Iris pigment epithelial cell (primary cell): Measurements from ENCODE around the gene TSPAN9.
A peak's percentile ranks its signal among the peaks of the same experiment; 100 is the strongest.

Experiments
- DNase-seq: peaks from one replicate; pipeline ENCODE4 v3.0.0-alpha.2; 2011; ENCODE audit warnings: low read depth

The TSPAN9 gene

GRCh38 chr12:3316776-3317480 is 239.7 kb downstream of the TSPAN9 start:
- no peak for DNase-seq

DNA sequence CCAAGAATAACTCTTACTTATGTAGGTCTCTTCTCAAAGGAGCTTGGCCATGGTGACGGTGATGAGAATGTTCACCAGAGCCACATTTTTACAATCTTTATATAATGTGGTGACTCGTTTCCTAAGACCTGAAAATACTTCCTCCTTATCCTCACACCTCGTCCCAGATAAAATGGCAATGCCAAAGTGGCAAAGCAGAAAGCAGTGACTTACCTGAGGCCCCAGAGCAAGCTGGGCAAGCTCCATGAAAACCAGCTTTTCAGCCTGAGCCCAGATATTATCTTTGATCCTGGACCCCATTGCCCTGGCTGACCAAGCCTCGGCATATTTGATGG is 240.3 kb downstream of the TSPAN9 start:
- DNase-seq: no peak

DNA sequence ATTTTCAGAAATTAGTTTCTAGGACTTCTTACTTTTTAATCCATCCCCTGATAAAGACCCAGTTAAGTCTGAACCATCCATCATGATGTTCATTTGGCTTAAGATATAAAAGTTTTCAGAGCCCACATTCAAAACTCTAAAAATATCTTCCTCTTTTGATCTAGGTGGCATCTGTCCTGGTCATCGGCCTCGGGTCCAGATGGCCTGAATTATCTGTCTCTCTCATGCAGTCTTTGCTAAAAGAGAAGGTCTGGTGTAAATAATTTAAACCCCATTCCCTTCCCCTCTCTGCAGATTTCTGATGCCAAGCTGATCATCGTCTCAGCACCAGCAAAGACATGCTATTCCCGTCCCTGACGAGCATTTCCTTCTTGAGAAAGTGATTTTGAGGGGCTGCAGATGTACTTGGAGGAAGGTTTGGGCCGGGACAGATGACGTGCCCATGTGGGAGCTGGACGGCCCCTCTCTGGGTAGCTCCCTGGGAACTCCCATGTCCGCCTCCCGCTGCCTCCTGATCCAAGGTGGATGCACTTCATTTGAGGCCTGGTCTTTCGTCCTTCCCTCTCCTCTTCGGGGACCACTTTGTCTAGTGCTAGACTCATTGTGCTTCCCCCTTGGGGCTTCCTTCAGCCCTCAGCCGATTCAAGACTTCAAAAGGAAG is 240.8 kb downstream of the TSPAN9 start:
- DNase-seq: no peak

DNA sequence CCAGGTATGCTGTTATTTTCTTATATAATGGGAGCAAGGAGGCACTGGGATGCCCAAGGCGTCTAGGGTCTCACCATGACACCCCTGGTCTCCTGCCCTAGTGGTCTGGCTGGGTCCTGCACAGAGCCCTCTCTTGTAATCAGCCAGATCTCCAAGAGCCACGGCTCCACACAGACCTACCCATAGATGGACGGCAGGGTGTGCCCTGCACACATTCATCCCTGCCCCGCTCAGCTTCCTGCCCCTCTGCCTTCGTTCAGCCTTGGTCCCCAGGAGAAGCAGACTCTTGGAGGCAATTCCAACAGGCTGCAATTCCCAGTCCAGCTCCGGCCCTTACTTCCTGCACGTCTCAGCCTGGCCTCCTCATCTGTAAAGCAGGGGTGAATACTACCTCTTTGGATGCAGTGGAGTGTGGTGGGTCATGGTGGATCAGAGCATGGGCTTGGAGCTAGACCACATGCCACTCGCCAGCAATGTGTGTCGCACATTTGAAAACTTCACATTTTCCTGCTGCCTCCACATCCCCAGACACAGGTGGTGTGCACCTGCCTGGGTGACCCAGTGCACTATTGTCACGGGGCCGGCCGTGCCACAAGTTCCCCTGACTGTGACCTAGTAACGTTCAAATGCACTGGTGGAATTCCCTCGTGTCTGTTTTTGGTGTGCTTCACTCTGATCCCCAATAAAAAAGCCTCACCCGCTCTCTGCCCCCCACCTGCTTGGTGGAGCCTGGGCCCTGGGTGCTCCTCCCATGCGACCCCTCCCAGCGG is 242.7 kb downstream of the TSPAN9 start:
- DNase-seq: no peak

DNA sequence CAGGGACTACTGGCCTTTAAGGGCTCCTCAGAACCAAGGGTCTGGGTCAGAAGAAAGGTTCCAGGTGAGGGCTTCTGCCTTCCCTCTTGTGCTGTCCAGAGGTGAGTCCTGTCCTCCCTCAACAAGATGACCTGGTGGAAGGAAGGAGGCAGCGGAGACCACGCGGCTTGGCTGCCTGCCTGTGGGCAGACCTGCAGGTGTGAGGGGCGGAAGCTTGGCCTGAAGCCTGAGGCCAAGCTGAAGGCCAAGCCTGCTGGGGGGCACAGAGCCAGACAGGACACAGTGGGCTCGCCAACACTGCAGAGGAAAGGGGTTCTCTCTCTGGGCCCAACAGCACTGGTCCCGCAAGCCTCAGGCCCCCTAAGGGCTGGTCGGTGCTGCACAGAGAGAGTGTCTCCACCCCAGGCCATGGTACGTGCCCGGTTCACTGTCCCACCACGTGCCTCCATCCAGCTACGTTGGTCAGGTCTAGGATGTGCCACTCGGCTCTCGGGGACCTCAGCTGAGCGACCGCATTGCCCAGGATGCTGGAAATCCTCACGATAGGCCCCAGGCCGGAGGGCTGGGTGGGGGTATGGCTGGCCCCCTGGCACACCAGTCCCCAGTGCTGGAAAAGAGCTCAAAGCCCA is 243.8 kb downstream of the TSPAN9 start:
- no peak for DNase-seq

GRCh38 chr12:3321881-3322280 is 244.7 kb downstream of the TSPAN9 start:
- DNase-seq: no peak

- DNase-seq: no peak
These were observed 246.0 kb downstream of the TSPAN9 start for GRCh38 chr12:3323002-3323685.

DNA sequence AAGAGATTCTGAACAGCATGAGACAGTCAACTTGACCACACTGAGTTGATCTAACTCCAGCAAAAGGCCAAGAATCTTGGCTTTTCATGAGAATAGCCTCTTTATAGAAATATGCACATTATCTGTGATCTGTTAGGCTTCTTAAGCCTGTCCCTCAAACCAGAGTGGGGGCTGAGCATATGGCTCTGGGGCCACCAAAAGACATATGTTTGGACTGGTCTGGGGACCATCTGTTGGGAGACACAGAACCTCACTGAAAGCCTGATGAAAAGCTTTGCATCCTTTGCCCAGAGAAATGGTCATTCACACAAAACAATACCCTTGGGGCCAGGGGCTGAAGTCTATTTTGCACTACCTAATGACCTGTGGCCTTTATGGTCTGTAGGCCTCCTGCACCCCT is 248.6 kb downstream of the TSPAN9 start:
- no peak for DNase-seq

GRCh38 chr12:3326156-3326849 is 249.1 kb downstream of the TSPAN9 start:
- DNase-seq: no peak

- DNase-seq: no peak
These were observed 249.9 kb downstream of the TSPAN9 start for GRCh38 chr12:3326850-3327780.

- no peak for DNase-seq
These were observed 250.9 kb downstream of the TSPAN9 start for GRCh38 chr12:3328081-3328480.

GRCh38 chr12:3328571-3328970 is 251.4 kb downstream of the TSPAN9 start:
- DNase-seq: no peak

DNA sequence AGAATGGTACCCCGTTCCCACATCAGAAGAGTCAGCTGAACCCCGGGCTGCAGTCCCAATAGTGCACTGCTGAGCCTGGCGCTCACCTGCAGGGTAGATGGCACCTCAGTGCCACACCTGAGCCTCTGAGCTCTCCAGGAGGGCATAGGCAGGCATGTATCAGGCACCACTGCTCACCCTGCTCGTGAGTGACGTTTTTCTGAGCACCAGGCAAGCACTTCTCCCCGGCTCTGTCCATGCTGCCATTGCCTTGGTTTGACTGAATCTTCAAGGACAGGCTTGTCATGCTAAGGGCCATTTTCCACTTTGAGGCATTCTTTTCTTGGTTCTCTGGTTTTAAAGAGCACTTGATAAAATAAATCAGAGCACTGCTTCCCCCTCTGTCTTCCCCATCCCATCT is 252.2 kb downstream of the TSPAN9 start:
- no peak for DNase-seq

GRCh38 chr12:3330976-3331510 is 253.9 kb downstream of the TSPAN9 start:
- DNase-seq: no peak

GRCh38 chr12:3332188-3332587 is 255.0 kb downstream of the TSPAN9 start:
- DNase-seq: peak; percentile 23

- no peak for DNase-seq
These were observed 256.4 kb downstream of the TSPAN9 start for GRCh38 chr12:3333583-3333982.

DNA sequence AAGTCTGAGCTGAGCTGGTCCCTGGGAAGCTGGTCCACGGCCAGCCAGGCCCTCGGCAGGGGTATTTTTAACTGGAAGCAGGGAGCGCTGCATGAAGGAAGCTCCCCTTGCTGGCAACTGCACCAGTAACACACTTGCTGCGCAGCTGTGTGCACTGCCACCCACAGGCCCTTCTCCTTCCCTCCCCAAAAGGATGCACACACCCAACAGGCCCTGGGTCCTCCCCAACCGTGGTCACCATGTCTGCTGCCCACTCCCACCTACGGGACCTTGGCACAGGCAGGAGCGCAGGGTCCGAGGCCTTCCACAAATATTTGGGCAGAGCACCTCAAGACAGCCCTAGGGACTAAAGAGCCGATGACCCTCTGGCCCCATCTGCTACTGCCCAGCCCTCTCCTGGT is 256.8 kb downstream of the TSPAN9 start:
- no peak for DNase-seq

- no peak for DNase-seq
These were observed 257.9 kb downstream of the TSPAN9 start for GRCh38 chr12:3335078-3335487.
